Measurements from ENCODE around the gene SNCB.
"Not testable (repeated sequence)": the region's sequence is repeated elsewhere in the genome, so short reads cannot be mapped to it uniquely, and the experiment has no call there.

SNCB gene

DNA sequence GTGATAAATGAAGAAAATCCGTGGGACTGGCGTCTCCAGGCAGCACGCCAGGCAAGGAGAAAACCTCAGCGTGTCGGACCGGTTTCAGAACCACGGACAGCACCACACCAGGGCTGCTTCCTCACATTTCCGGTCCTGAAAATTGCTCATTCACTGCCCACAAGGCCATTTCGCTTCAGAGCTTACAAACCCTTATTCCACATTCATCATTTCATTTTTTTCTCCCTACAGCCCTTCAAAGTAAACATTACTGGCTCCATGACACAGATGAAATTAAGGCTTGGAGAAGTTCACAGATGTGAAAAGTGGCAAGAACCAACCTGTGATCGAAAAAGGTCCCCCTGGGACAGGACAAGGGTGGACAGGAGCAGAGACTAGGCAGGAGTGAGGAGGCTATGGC, 18.9 kb downstream of the SNCB start:
- in situ Hi-C loops (cut with MboI; ENCODE audit: low pct_unique_long_range_greater_than_20kb, low sequenced_read_pairs): no loop called here
- DNase-seq: peak; percentile 74

DNA sequence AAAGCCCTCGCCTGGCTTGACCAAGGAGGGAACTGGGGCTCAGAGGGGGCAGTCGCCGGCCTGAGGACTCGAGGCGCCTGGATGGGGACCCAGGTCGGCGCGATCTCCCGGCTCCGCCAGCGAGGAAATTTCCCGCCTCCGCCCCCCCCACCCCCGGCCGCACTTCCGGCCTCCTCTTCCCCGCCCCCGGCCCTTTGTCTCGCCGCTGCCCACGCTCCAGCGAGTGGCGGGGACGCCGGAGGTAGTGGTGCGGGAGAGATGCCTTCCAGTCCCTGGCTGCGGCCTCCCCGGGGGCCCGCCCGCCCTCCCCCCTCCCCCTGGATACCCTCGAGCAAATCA, 19.9 kb downstream of the SNCB start:
- DNase-seq: no peak
- in situ Hi-C loops (cut with MboI; ENCODE audit: low pct_unique_long_range_greater_than_20kb, low sequenced_read_pairs): no loop called here

DNA sequence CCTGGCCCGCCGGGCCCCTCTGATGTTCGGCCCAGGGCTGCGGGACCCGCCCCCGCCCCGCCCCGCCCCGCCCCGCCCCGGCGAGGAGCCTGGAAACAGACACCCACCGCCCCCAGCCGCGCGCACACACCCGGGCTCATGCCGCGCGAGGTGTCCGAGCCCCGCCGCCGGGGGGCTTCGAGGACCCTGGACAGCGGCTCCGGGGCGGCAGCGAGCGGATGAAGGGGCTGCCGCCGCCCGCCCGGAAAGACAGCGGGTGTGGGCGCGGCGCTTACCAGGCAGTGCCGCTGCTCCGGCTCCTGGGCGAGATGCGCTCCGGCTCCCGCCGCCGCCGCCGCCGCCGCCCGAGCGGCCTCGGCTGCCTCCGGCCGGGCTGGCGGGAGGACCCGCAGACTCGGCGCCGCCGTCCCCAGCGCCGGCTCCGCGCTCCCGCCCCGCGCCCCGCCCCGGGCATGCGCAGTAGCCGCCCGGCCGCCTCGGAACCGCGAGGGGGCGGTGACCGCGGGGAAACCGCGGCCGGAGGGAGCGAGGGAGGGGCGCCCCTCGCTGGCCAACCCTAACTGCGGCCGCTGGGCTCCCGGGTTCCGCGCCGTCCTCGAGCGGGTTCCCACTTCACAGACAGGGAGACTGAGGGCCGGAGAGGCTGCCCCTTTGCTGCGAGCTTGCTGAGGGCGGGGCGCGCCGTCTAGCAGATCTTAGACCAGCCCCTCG, 20.5 kb downstream of the SNCB start, which contains the start of gene GPRIN1:
Gene GPRIN1, minus strand, starts transcription at position 433 of the 711 bp plus-strand sequence. CDS start 10,322 bp downstream, outside the sequence.
- in situ Hi-C loops (cut with MboI; ENCODE audit: low pct_unique_long_range_greater_than_20kb, low sequenced_read_pairs): no loop called here
- DNase-seq: peak; percentile 45

GRCh38 chr5:176608937-176609723, 21.2 kb downstream of the SNCB start:
- peak; percentile 24 for DNase-seq
- in situ Hi-C loops (cut with MboI; ENCODE audit: low pct_unique_long_range_greater_than_20kb, low sequenced_read_pairs): no loop called here

DNA sequence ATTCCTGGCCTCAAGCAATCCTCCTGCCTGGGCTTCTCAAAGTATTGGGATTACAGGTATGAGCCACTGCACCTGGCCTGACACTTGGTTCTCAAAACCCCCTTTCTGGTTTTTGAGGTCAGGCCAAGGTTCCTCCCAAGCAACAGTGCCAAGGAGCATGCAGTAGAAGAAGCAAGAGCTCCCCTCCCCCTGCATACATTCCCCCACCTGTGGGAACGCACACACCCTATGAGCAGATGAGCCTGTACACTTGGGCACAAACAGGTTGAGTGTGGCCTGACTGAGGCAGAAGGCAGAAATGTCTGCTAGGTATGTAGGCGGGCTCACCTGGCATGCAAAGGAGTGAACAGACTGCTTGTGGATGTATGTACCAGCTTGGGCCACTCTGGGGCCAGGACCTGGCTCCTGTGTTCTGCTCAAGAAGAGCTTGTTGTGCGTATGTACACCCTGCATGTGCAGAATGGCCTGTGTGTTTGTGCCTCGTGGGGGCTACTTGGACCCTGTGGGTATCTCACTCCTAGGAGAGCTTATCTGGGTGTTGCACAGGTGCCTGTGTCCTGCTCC, 22.1 kb downstream of the SNCB start:
- in situ Hi-C loops (cut with MboI; ENCODE audit: low pct_unique_long_range_greater_than_20kb, low sequenced_read_pairs): no loop called here
- DNase-seq: no peak

- in situ Hi-C loops (cut with MboI; ENCODE audit: low pct_unique_long_range_greater_than_20kb, low sequenced_read_pairs): no loop called here
- DNase-seq: no peak
Measured at GRCh38 chr5:176606875-176607274, 23.5 kb downstream of the SNCB start.

- no peak for DNase-seq
- in situ Hi-C loops (cut with MboI; ENCODE audit: low pct_unique_long_range_greater_than_20kb, low sequenced_read_pairs): no loop called here
Measured at GRCh38 chr5:176606032-176606431, 24.3 kb downstream of the SNCB start.

- in situ Hi-C loops (cut with MboI; ENCODE audit: low pct_unique_long_range_greater_than_20kb, low sequenced_read_pairs): no loop called here
Measured at GRCh38 chr5:176603091-176603490, 27.2 kb downstream of the SNCB start.

GRCh38 chr5:176601901-176602482, 28.3 kb downstream of the SNCB start:
- in situ Hi-C loops (cut with MboI; ENCODE audit: low pct_unique_long_range_greater_than_20kb, low sequenced_read_pairs): no loop called here
- no peak for DNase-seq

More at GRCh38 chr5:176603091-176603490, 27.2 kb downstream of the SNCB start:
- DNase-seq: no peak

DNA sequence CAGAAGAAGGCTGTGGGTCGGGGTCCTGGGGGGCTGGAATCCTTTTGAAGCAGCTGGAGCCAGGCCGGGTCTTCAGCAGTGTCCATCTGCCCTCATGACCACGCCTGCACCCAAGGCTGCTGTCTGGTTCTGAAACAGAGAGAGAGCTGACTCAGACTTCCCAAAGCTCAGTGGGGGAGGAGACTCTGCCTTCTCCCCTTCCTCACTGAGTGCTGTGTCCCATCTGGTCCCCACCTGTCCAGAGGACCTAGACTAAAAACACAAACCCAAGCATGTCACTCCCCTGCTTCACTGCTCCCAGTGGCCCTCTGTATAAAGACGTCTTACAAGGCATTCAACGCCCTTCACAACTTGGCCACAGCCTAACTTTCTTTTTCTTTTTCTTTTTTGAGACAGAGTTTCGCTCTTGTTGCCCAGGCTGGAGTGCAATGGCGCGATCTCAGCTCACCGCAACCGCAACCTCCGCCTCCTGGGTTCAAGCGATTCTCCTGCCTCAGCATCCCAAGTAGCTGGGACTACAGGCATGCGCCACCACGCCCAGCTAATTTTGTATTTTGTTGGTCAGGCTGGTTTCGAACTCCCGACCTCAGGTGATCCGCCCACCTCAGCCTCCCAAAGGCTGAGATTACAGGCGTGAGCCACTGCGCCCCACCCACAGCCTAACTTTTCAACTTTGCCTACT, 30.4 kb downstream of the SNCB start:
- DNase-seq; in situ Hi-C loops (cut with MboI; ENCODE audit: low pct_unique_long_range_greater_than_20kb, low sequenced_read_pairs): not testable (repeated sequence)

DNA sequence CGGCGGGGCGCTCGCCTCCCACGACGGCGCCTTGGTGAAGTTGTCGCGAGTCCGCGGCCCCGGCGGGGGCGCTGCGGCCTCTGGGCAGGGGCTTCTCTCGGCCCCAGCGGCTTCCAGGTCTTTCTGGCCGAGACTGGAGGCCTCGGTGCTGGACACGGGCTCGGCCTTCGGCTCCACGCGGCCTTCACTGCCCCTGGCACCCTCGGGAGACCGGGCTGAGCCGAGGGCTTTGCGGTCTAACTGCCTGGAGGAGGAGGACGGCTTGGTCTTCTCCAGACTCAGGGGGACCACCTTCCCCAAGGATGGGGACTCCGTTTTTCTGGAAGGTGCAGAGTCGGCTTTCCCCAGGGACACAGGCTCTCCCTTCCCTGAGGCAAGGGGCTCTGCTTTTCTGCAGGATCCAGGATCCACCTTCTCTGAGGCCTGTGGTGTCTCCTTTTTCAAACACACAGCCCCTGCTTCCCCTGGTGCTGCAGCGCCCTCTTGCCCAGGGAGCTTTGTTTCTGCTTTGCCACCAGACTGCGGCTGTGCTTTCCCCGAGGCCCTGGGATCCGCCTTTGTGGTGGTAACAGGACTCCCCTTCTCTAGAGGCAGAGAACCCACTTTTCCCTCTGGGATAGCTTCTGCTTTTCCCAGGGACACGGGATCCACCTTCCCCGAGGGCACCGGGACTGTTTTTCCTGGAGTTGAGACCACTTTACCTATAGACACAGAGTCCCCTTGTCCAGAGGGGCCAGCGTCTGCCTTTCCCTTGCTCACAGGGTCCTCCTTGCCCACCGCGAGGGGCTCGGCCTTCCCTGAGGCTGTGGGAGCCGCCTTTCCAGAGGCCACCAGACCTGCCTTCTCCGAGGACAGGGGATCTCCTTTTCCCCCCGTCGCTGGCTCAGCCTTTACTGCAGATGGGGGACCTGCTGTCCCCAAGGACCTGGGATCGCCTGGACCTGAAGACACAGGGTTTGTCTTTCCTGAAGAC, 32.6 kb downstream of the SNCB start:
- in situ Hi-C loops (cut with MboI; ENCODE audit: low pct_unique_long_range_greater_than_20kb, low sequenced_read_pairs): no loop called here
- no peak for DNase-seq

- in situ Hi-C loops (cut with MboI; ENCODE audit: low pct_unique_long_range_greater_than_20kb, low sequenced_read_pairs): no loop called here
- peak; percentile 34 for DNase-seq
Measured at GRCh38 chr5:176596689-176597416, 33.5 kb downstream of the SNCB start.

GRCh38 chr5:176596069-176596644, 34.2 kb downstream of the SNCB start:
- no peak for DNase-seq
- in situ Hi-C loops (cut with MboI; ENCODE audit: low pct_unique_long_range_greater_than_20kb, low sequenced_read_pairs): no loop called here

- no peak for DNase-seq
- in situ Hi-C loops (cut with MboI; ENCODE audit: low pct_unique_long_range_greater_than_20kb, low sequenced_read_pairs): no loop called here
Measured at GRCh38 chr5:176595386-176595943, 34.9 kb downstream of the SNCB start.

DNA sequence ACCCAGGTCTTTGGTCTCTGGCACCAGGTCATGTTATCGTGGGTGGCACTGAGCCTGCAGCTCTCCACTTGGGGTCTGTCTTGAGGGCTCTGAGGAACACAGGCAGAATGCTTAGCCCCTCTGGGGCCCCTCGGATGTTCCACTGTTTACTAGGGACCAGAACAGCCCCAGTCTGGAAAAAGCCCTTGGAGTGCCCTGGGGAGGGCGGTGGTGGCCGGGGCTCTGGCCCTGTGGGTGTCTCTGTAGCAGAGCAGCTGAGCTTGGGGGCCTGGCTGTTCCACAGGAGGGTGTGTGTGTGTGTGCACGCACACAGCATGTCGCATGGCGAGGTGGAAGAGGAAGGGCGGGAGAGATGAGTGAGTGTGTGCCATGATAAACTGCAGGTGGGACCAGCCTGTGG, 35.8 kb downstream of the SNCB start:
- in situ Hi-C loops (cut with MboI; ENCODE audit: low pct_unique_long_range_greater_than_20kb, low sequenced_read_pairs): no loop called here
- no peak for DNase-seq

GRCh38 chr5:176593273-176593869, 37.0 kb downstream of the SNCB start:
- in situ Hi-C loops (cut with MboI; ENCODE audit: low pct_unique_long_range_greater_than_20kb, low sequenced_read_pairs): no loop called here
- DNase-seq: no peak

GRCh38 chr5:176592573-176592972, 37.8 kb downstream of the SNCB start:
- DNase-seq: no peak
- in situ Hi-C loops (cut with MboI; ENCODE audit: low pct_unique_long_range_greater_than_20kb, low sequenced_read_pairs): no loop called here
